GM12891 (cell line): ENCODE data around the gene SBNO2.

Experiments used
- PAX5 ChIP-seq: IDR thresholded peaks from 2 replicates; pipeline ENCODE4 v1.6.1; 2011; ENCODE audit warnings: low read length, moderate library complexity, mild to moderate bottlenecking; ENCODE audit not compliant: insufficient read depth, severe bottlenecking
- POLR2A ChIP-seq: IDR thresholded peaks from 2 replicates; pipeline ENCODE4 v1.6.1; 2011; ENCODE audit warnings: low read depth, low read length, control low read depth
- POLR2AphosphoS5 ChIP-seq: IDR thresholded peaks from 2 replicates; pipeline ENCODE4 v1.6.1; 2011; ENCODE audit warnings: low read depth, low read length, control low read depth
- POU2F2 ChIP-seq: IDR thresholded peaks from 2 replicates; pipeline ENCODE4 v1.6.1; 2011; ENCODE audit warnings: low read depth, mild to moderate bottlenecking, control low read depth, low read length, moderate library complexity

- TF ChIP-seq PAX5 (no peak), POLR2AphosphoS5 (peak; percentile 30; the same call in 1 of the 2 replicates), POU2F2 (no peak), POLR2A (no peak)
Measured at GRCh38 chr19:1107661-1108261, 66.3 kb downstream of the SBNO2 start.
